GM12892 (cell line): ENCODE measurements around the gene SLC25A41.

Source experiments
- POLR2A ChIP-seq: IDR thresholded peaks from 2 replicates; pipeline ENCODE4 v1.6.1; 2011; ENCODE audit warnings: low read depth, low read length, control low read depth
- POLR2AphosphoS5 ChIP-seq: IDR thresholded peaks from 2 replicates; pipeline ENCODE4 v1.6.1; 2011; ENCODE audit warnings: low read depth, low read length, control low read depth
- TAF1 ChIP-seq: IDR thresholded peaks from 2 replicates; pipeline ENCODE4 v1.6.1; 2011; ENCODE audit warnings: low read depth, mild to moderate bottlenecking, control low read depth, low read length, borderline replicate concordance

- TF ChIP-seq POLR2A (peak; percentile 46; the same call in 1 of the 2 replicates), TAF1 (no peak), POLR2AphosphoS5 (0 out of 2 replicates have a peak, but pooled peaks have one; percentile 11)
Observed at GRCh38 chr19:6424939-6425731, 8.4 kb downstream of the SLC25A41 start.
